HPDE6-E6E7 (cell line): ENCODE results near the gene DAZ1.
"Not testable (repeated sequence)": the region's sequence is repeated elsewhere in the genome, so short reads cannot be mapped to it uniquely, and the experiment has no call there.

Experiments used
- DNase-seq: peaks from one replicate; pipeline ENCODE4 v3.0.0; 2011; ENCODE audit warnings: missing footprints; ENCODE audit errors: extremely low spot score

The DAZ1 gene, protein sequence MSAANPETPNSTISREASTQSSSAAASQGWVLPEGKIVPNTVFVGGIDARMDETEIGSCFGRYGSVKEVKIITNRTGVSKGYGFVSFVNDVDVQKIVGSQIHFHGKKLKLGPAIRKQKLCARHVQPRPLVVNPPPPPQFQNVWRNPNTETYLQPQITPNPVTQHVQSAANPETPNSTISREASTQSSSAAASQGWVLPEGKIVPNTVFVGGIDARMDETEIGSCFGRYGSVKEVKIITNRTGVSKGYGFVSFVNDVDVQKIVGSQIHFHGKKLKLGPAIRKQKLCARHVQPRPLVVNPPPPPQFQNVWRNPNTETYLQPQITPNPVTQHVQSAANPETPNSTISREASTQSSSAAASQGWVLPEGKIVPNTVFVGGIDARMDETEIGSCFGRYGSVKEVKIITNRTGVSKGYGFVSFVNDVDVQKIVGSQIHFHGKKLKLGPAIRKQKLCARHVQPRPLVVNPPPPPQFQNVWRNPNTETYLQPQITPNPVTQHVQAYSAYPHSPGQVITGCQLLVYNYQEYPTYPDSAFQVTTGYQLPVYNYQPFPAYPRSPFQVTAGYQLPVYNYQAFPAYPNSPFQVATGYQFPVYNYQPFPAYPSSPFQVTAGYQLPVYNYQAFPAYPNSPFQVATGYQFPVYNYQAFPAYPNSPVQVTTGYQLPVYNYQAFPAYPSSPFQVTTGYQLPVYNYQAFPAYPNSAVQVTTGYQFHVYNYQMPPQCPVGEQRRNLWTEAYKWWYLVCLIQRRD

DNA sequence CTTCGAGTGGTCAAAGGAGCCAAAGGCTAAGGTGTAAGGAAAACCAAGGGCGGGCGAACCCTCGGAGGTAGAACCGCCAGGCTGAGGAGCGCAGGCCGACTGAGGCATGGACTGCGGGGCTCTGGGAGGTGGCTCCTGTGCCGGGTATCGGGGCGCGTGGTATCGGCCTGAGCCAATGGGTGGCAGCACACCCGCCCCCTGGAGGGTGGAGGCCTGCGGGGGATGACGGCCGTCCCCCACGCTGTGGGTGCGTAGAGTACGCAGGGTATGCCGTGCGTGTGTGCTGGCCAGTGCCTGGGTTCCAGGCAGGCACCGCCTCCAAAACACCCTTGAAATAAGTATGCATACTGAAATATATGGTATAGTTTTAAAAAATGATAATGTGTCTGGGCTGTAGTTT, at the start of gene DAZ1:
DAZ1 (minus strand) TSS at position 101 of the 400 bp plus-strand sequence. CDS start 208 bp downstream, outside the sequence.
- DNase-seq, result not testable (repeated sequence)

DNA sequence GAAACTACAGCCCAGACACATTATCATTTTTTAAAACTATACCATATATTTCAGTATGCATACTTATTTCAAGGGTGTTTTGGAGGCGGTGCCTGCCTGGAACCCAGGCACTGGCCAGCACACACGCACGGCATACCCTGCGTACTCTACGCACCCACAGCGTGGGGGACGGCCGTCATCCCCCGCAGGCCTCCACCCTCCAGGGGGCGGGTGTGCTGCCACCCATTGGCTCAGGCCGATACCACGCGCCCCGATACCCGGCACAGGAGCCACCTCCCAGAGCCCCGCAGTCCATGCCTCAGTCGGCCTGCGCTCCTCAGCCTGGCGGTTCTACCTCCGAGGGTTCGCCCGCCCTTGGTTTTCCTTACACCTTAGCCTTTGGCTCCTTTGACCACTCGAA, 20.4 kb upstream of the DAZ1 start, which contains the start of gene DAZ2:
DAZ2 (plus strand) TSS at position 301 of the 400 bp plus-strand sequence. CDS start 208 bp downstream, outside the sequence.
- not testable (repeated sequence) for DNase-seq

DNA sequence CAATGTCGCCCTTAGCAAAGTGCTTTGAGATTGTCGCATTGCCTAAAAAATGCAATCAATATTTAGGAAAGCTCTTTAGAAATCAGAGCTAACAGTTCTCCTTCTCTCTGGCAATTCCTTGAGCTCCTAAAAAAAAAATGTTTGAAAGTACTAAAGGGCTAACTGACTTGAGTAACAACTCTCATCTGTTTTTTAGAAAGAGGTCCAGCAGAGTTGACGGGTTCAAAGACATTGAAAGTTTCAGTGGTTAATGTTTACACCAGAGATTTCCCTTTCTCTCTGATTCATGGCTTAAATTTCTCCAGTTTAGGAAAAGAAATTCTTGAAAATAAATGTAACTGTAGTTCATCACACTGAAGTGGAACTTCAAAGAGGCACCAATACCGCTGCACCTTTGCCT, 11.9 kb upstream of the DAZ1 start:
- DNase-seq, result not testable (repeated sequence)

DNA sequence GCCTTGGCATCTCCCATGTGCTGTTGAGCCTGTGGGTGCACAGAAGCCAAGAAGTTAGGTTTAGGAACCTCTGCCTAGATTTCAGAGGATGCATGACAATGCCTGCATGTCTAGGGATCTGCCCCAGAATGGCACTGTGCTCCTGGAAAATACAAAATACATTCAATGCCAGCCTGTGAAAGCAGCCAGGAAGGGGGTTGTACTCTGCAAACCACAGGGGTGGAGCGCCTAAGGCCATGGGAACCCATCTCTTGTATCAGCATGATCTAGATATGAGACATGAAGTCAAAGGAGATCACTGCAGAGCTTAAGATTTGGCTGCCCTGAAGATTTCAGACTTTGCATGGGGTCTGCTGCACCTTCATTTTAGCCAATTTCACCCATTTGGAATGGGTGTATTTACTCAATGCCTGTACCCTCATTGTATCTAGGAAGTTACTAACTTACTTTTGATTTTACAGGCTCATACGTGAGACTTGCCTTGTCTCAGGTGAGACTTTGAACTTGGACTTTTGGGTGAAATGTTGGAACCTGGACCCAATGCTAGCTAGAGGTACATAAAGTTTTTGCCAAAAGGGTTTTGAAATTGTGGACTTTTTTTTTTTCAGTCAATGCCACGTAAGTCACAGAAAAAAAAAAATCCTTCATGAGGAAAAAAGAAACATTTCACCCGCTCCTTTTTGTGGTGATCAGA, 11.1 kb upstream of the DAZ1 start:
- not testable (repeated sequence) for DNase-seq

DNA sequence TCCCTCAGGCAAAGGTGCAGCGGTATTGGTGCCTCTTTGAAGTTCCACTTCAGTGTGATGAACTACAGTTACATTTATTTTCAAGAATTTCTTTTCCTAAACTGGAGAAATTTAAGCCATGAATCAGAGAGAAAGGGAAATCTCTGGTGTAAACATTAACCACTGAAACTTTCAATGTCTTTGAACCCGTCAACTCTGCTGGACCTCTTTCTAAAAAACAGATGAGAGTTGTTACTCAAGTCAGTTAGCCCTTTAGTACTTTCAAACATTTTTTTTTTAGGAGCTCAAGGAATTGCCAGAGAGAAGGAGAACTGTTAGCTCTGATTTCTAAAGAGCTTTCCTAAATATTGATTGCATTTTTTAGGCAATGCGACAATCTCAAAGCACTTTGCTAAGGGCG, 8.6 kb upstream of the DAZ1 start:
- not testable (repeated sequence) for DNase-seq
